ENCODE results near the gene GRB14. TPM values are rescaled to one million over a fixed set of nuclear protein-coding genes. Genes with fewer than 3 reads are reported as not detected.

The GRB14 gene
- polyA plus RNA-seq, 1 of the 3 experiments (the other 2 are of a cell fraction) = 3.9 TPM

DNA sequence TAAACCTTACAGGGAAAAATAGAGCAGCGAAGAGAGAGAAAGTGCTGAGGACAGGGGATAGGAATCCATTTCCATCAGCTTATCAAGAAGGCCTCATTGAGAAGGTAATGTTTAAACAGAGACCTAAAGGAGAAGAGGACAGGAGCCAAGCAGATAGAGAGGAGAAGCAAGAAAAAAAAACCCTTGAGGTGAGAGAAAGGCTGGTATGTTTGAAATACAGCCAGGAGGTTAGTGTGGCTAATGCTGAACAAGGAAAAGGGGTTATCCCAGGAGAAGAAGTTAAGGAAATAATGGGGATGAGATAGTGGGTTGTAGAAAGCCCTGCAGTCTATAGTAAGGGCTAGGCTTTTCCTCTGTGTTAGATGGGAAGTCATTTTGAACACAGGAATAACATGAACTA is 90.8 kb downstream of the GRB14 start:
- no peak overlapping the region for H3K4me2 ChIP-seq
- no peaks in the 10 kb centered on the region for H3K9me2 ChIP-seq

DNA sequence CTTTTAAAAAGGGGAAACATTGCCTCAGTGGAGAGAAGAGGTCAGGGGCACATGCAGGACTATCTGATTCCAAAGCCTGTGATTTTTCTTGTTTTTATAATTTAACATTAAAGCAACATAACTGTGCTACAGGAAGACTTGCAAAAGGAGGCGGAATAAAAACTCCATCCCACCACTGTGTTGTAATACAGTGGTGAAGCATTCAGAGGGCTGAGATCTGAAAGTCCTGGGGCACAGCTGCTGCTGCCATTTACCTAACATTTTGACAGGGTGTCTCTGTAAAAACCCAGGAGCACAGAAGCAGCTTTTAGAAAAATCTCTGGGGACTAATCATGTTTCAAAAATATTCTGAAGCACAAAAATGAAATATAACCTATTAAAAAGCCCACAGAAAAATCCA is 97.6 kb downstream of the GRB14 start:
- H3F3A ChIP-seq (replicated peaks; ENCODE audit: insufficient read depth) = no peaks in the 10 kb centered on the region
- H3K27ac ChIP-seq (ENCODE audit: low read depth in 2 of 2, low read length in 1 of 2) = no peak overlapping the region
- H2AFZ ChIP-seq (ENCODE audit: low read depth) = no peak overlapping the region
- no peaks in the 10 kb centered on the region for H4K20me1 ChIP-seq (ENCODE audit: insufficient read depth)
- no peaks in the 10 kb centered on the region for H3K9me3 ChIP-seq
- H3K4me2 ChIP-seq = no peak overlapping the region
- WGBS (ENCODE audit: low lambda C conversion rate) = 93% methylated on average over 1 of the region's 1 CpG
- no peak overlapping the region for H3K9ac ChIP-seq
- ChIA-PET POLR2A (no interaction called here), CTCF (interaction anchor here (1.0 to 1.5 kb wide), 2 partner anchors 15 to 36 kb away, joined by 4 to 7 read pairs; no protein-coding TSS in a partner anchor)
- H3K9me2 ChIP-seq = no peaks in the 10 kb centered on the region
- H3K27me3 ChIP-seq (ENCODE audit: insufficient read depth) = no peaks in the 10 kb centered on the region
- H3K4me3 ChIP-seq (ENCODE audit: low read depth in 2 of 2, low read length in 1 of 2) = no peak overlapping the region
- no peak for DNase-seq
- TF ChIP-seq ELF1 (IDR thresholded peaks at IDR 0.05) = no peak
- TF ChIP-seq FOSL2 (IDR thresholded peaks at IDR 0.05; ENCODE audit: borderline replicate concordance, low read depth) = no peak
- no peak for TF ChIP-seq JUND (IDR thresholded peaks at IDR 0.05)
- TF ChIP-seq TCF12 (IDR thresholded peaks at IDR 0.05) = no peak
- TF ChIP-seq RFX5 (IDR thresholded peaks at IDR 0.05; ENCODE audit: low read length) = no peak
- TF ChIP-seq POLR2AphosphoS5 (IDR thresholded peaks at IDR 0.05; ENCODE audit: low read depth, low read length) = no peak
- no peak for TF ChIP-seq EZH2phosphoT487 (IDR thresholded peaks at IDR 0.05; ENCODE audit: borderline replicate concordance, low read depth)
- TF ChIP-seq, protein P1, sequence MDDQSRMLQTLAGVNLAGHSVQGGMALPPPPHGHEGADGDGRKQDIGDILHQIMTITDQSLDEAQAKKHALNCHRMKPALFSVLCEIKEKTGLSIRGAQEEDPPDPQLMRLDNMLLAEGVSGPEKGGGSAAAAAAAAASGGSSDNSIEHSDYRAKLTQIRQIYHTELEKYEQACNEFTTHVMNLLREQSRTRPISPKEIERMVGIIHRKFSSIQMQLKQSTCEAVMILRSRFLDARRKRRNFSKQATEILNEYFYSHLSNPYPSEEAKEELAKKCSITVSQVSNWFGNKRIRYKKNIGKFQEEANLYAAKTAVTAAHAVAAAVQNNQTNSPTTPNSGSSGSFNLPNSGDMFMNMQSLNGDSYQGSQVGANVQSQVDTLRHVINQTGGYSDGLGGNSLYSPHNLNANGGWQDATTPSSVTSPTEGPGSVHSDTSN (IDR thresholded peaks at IDR 0.05) = no peak
- TF ChIP-seq, protein P2, sequence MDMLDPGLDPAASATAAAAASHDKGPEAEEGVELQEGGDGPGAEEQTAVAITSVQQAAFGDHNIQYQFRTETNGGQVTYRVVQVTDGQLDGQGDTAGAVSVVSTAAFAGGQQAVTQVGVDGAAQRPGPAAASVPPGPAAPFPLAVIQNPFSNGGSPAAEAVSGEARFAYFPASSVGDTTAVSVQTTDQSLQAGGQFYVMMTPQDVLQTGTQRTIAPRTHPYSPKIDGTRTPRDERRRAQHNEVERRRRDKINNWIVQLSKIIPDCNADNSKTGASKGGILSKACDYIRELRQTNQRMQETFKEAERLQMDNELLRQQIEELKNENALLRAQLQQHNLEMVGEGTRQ (IDR thresholded peaks at IDR 0.05; ENCODE audit: borderline replicate concordance, low read depth, low read length) = no peak
- TF ChIP-seq, protein P3, sequence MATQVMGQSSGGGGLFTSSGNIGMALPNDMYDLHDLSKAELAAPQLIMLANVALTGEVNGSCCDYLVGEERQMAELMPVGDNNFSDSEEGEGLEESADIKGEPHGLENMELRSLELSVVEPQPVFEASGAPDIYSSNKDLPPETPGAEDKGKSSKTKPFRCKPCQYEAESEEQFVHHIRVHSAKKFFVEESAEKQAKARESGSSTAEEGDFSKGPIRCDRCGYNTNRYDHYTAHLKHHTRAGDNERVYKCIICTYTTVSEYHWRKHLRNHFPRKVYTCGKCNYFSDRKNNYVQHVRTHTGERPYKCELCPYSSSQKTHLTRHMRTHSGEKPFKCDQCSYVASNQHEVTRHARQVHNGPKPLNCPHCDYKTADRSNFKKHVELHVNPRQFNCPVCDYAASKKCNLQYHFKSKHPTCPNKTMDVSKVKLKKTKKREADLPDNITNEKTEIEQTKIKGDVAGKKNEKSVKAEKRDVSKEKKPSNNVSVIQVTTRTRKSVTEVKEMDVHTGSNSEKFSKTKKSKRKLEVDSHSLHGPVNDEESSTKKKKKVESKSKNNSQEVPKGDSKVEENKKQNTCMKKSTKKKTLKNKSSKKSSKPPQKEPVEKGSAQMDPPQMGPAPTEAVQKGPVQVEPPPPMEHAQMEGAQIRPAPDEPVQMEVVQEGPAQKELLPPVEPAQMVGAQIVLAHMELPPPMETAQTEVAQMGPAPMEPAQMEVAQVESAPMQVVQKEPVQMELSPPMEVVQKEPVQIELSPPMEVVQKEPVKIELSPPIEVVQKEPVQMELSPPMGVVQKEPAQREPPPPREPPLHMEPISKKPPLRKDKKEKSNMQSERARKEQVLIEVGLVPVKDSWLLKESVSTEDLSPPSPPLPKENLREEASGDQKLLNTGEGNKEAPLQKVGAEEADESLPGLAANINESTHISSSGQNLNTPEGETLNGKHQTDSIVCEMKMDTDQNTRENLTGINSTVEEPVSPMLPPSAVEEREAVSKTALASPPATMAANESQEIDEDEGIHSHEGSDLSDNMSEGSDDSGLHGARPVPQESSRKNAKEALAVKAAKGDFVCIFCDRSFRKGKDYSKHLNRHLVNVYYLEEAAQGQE (IDR thresholded peaks at IDR 0.05; ENCODE audit: low read depth, low read length) = no peak
- TF ChIP-seq, protein P4, sequence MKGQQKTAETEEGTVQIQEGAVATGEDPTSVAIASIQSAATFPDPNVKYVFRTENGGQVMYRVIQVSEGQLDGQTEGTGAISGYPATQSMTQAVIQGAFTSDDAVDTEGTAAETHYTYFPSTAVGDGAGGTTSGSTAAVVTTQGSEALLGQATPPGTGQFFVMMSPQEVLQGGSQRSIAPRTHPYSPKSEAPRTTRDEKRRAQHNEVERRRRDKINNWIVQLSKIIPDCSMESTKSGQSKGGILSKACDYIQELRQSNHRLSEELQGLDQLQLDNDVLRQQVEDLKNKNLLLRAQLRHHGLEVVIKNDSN (IDR thresholded peaks at IDR 0.05; ENCODE audit: borderline replicate concordance, low read depth) = no peak
- TF ChIP-seq FOXJ3 (CRISPR knock-in tag; IDR thresholded peaks at IDR 0.05) = no peak
- TF ChIP-seq RXRA (IDR thresholded peaks at IDR 0.05; ENCODE audit: borderline replicate concordance, low read depth) = no peak
- TF ChIP-seq MXI1 (IDR thresholded peaks at IDR 0.05; ENCODE audit: low read depth, low read length) = no peak
- TF ChIP-seq FOXM1 (IDR thresholded peaks at IDR 0.05; ENCODE audit: low read depth) = no peak
- no peak for TF ChIP-seq SMC3 (IDR thresholded peaks at IDR 0.05; ENCODE audit: low read depth, low read length)
- H3K4me1 ChIP-seq (ENCODE audit: control insufficient read depth in 1 of 2, insufficient read depth in 2 of 2, low read depth in 1 of 2, low read length in 1 of 2) = no peaks in the 10 kb centered on the region; a peak in 1 of 4 replicates
- H3K36me3 ChIP-seq (replicated peaks in 1 of 2; ENCODE audit: control insufficient read depth in 1 of 2, insufficient read depth in 2 of 2, low read length in 1 of 2) = peaks cover 0 to 28% of the 10 kb centered on the region in 2 experiments
- H3K79me2 ChIP-seq (ENCODE audit: insufficient read depth) = no peaks in the 10 kb centered on the region; the same call in 1 of the 2 replicates

More for the DNA sequence above, 90.8 kb downstream of the GRB14 start:
- no peak for TF ChIP-seq FOXM1 (IDR thresholded peaks at IDR 0.05; ENCODE audit: low read depth)
- Histone ChIP-seq H2AFZ (ENCODE audit: low read depth) (no peak overlapping the region), H4K20me1 (ENCODE audit: insufficient read depth) (no peaks in the 10 kb centered on the region), H3K27ac (ENCODE audit: low read depth in 2 of 2, low read length in 1 of 2) (no peak overlapping the region), H3K79me2 (ENCODE audit: insufficient read depth) (no peaks in the 10 kb centered on the region), H3K27me3 (ENCODE audit: insufficient read depth) (no peaks in the 10 kb centered on the region), H3K9ac (no peak overlapping the region), H3K9me3 (no peaks in the 10 kb centered on the region), H3K4me3 (ENCODE audit: low read depth in 2 of 2, low read length in 1 of 2) (no peak overlapping the region), H3K36me3 (replicated peaks in 1 of 2; ENCODE audit: control insufficient read depth in 1 of 2, insufficient read depth in 2 of 2, low read length in 1 of 2) (no peaks in the 10 kb centered on the region), H3F3A (replicated peaks; ENCODE audit: insufficient read depth) (no peaks in the 10 kb centered on the region), H3K4me1 (ENCODE audit: control insufficient read depth in 1 of 2, insufficient read depth in 2 of 2, low read depth in 1 of 2, low read length in 1 of 2) (no peaks in the 10 kb centered on the region; a peak in 1 of 4 replicates)
- POLR2A ChIA-PET = no interaction called here
- CTCF ChIA-PET = interaction anchor here (1.0 to 1.3 kb wide), 4 partner anchors 7 to 1360 kb away, joined by 3 to 4 read pairs (median 4); no protein-coding TSS in a partner anchor
- DNase-seq = no peak
- WGBS (ENCODE audit: low lambda C conversion rate) = 86% methylated on average over 1 of the region's 1 CpG

Measured in SK-N-SH (cell line).